HG02970 (cell line): Measurements from ENCODE around the gene SBNO2.
A peak's percentile ranks its signal among the peaks of the same experiment; 100 is the strongest.

Source experiments
- ATAC-seq: cut with Tn5 transposase; IDR thresholded peaks from one replicate; pipeline ENCODE4 v1.9.1; 2021; ENCODE audit warnings: mild to moderate bottlenecking, moderate library complexity, moderate number of reproducible peaks; ENCODE audit not compliant: unreplicated experiment, low FRiP score

The SBNO2 gene

DNA sequence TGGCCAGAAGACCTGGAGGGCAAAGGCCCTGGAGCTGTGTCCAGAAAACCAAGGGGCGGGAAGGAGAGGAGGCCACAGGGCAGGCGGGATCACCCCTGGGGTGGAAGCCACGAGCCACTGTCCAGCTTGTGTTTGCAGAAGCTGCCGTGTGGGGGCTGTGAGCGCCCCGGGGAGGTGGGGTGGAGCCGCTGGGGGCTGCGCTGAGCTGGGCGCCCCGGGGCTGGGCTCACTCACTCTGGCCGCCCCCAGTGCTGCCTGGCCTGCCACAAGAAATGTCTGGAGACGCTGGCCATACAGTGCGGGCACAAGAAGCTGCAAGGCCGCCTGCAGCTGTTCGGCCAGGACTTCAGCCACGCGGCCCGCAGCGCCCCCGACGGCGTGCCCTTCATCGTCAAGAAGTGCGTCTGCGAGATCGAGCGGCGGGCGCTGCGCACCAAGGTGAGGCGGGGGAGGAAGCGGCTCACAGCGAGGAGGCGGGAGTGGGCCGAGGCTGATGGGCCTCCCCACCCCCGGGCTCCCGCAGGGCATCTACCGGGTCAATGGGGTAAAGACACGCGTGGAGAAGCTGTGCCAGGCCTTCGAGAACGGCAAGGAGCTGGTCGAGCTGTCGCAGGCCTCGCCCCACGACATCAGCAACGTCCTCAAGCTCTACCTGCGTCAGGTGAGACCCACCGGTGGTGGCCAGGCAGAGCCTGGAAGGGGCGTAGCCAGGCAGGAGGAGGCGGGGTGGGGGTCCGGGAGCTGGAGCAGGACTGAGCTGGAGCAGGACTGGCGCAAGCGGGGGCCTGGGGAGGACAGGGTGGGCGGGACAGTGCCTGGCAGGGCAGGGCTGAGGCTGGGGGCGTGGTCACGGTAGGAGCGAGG, 92.5 kb downstream of the SBNO2 start:
- ATAC-seq, result no peak

DNA sequence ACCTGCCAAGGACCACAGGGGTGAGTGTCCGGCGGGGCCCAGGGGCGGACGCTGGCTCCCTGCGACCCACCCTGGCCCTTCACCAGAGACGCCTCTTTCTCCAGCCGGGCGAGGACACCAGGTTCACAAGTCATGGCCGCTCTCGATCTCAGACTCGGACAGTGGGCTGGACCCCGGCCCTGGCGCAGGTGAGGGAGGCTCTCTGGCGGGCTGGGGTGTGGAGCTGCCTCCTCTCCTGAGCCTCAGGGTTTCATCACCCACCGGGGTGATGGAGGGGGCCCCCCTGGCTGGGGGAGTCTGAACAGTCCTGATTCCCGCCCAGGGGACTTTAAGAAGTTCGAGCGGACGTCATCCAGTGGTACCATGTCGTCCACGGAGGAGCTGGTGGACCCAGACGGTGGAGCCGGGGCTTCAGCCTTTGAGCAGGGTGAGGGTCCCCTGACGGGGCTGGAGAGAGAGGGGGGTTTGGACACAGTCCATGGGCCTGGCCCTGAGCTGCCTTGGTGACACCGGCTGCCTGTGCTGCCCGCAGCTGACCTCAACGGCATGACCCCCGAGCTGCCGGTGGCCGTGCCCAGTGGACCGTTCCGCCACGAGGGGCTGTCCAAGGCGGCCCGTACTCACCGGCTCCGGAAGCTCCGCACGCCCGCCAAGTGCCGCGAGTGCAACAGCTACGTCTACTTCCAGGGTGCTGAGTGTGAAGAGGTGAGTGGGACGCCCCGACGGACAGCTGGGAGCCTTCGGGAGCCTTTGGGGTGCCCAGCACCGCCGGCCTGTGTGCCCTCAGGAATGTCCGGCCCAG, 93.5 kb downstream of the SBNO2 start:
- no peak for ATAC-seq

DNA sequence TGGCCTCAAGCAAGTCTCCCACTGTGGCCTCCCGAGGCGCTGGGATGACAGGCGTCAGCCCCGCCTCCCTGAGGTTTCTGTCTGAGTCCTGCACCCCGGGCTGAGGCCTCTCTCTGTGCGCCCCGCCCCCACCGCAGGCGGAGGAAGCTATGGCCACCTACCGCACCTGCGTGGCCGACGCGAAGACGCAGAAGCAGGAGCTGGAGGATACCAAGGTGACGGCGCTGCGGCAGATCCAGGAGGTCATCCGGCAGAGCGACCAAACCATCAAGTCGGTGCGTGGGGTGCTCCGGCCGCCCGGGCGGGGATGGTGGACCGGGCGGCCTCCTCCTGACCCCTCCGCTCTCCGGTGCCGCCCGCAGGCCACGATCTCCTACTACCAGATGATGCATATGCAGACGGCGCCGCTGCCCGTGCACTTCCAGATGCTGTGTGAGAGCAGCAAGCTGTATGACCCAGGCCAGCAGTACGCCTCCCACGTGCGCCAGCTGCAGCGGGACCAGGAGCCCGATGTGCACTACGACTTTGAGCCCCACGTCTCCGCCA, 94.4 kb downstream of the SBNO2 start:
- no peak for ATAC-seq

- no peak for ATAC-seq
Observed at GRCh38 chr19:1076951-1077350, 97.1 kb downstream of the SBNO2 start.

DNA sequence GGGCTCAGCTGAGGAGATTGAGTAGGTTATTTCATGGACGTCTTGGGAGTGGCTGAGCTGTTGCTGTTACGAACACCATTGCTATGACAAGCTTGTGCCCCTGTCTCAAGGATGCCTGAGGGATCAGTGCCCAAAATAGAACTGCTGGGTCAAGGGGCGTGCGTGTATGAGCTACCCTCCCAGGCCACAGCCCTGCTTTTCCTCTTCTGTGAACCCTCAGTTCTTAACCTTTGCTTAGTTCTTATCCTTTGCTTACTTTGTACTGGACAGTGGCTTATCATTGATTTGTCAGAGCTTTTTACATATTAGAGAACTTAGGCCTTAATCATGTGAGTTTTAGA, 98.1 kb downstream of the SBNO2 start:
- no peak for ATAC-seq

- ATAC-seq, result peak; percentile 43
Observed at GRCh38 chr19:1074544-1075283, 99.4 kb downstream of the SBNO2 start.

- ATAC-seq, result no peak
Observed at GRCh38 chr19:1073956-1074517, 100.0 kb downstream of the SBNO2 start.

DNA sequence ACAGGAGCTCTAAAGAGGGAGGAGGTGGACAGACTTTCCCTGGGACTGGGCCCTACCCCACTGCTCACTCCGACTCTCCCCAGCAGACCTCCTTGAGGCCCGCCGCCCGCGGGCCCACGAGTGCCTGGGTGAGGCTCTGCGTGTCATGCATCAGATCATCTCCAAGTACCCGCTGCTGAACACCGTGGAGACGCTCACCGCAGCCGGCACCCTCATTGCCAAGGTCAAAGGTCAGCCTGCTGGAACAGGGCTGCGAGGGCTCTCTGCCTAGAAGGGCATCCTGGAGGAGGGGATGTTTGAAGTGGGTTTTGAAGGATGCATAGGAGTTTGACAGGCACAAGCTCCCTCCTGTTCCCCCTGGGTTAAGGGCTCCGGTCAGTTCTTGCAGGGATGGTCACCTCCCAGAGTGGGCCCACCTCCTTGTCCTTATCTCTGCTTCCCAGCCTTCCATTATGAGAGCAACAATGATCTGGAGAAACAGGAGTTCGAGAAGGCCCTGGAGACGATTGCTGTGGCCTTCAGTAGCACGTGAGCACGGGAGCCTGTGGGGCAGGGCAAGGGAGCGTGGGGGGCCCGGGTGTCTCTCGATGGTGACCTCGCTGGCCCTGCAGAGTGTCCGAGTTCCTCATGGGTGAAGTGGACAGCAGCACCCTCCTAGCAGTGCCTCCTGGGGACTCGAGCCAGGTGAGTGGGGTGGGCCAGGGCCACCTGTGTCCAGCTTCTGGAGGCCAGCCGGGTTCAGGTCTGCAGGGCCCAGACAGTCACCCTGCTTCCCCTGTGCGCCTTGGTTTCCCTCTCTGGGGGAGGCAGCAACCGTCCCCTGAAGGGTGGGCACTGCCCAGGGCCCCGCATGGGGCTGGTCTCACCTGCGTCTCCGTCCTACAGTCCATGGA, 100.8 kb downstream of the SBNO2 start:
- ATAC-seq, result no peak

DNA sequence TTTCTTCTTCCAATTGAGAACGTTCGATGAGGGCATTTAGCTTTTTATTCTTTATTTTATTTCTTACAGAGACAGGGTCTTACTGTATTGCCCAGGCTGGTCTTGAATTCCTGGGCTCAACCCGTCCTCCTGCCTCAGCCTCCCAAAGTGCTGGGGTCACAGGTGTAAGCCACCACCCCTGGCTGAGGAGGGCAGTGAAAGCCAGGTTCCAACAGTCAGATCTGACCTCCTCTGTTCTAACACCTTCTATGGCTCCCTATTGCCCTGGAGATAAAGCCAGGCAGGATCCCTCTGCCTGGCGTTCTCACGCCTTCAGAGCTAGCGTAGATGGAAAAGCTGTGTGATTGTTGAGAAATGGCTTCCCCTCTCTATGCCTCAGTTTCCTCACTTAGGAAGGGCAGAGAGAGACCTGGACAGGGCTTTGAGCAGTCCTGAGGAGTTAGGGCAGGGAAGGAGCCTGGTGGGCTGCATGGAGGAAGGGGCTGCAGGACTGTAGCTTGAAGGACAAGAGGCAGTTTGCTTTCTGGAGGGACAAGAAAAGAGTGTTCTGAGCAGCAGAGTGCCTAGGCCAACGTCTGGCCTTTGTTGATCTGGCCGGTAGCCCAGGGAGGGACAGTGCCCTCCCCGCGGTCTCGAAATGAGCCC, 101.6 kb downstream of the SBNO2 start:
- ATAC-seq, result no peak

- ATAC-seq, result no peak
Observed at GRCh38 chr19:1070931-1071791, 102.9 kb downstream of the SBNO2 start.

GRCh38 chr19:1070576-1070930, 103.5 kb downstream of the SBNO2 start:
- no peak for ATAC-seq

- no peak for ATAC-seq
Observed at GRCh38 chr19:1069009-1069779, 104.9 kb downstream of the SBNO2 start.

- no peak for ATAC-seq
Observed at GRCh38 chr19:1068009-1069001, 105.8 kb downstream of the SBNO2 start.

DNA sequence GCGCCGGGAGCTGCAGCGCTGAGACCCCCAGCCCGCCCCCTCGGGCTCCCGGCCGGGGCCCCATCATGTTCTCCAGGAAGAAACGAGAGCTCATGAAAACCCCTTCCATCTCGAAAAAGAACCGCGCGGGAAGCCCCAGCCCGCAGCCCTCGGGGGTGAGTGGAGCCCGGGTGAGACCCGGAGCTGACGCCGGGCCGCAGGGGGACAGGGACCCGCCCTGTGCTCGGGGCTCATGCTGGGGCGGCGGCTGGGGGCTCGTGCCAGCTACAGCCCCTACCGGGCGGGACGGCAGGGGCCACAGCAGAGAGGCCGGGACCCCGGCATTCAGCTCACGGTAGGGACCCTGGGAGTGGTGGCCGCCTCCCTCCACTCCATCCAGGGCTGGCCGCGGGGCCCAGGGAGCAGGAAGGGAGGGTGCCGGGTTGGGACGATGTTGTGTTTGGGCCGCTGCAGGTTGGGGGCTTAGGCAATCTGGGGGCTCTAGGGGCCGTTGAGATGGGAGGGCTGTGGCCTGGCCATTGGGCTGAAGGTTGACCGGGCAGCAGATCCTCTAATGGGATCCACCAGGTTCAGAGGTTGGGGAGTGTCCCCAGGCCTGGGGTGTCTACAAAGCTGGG, 106.6 kb downstream of the SBNO2 start:
- peak; percentile 11 for ATAC-seq

DNA sequence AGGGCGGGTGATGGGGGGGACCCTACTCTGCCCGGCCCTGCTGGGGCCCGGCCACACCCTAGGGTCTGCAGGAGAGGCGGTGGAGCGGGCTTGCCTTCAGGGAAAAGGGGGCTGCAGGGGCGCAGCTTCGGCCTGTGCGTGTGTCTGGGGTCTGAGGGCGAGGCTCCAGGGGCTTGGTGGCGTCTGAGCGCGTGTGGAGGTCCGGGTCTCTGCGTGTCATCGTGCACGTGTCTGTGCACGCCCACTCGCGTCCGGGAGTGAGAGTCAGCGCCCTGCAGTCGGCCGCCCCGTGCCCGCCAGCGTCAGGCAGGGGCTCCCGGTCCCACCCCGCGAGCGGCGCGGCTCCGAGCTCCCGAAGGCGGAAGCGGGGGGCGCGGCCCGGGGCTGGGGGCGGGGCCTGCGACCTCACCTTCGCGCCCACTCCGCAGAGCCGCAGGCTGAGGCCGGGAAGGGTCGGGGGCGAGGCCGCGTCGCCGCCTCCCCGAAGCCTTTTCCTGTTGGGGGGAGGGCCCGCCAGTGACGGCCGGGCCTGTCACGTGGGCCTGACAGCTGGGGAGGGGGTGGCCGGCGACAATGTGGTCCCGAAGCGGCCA, 107.2 kb downstream of the SBNO2 start, which contains the start of gene ARHGAP45:
Gene ARHGAP45 (plus strand): TSS at position 420 of the 593 bp plus-strand sequence. CDS start 239 bp downstream, outside the sequence.
- peak; percentile 35 for ATAC-seq
